ENCODE results near the gene CREB5.

The CREB5 gene

GRCh38 chr7:28371846-28372245 is 40.5 kb upstream of the CREB5 start:
- no peak overlapping the region for H4K8ac ChIP-seq (ENCODE audit: low read length)

GRCh38 chr7:28373990-28374389 is 38.3 kb upstream of the CREB5 start:
- H2AFZ ChIP-seq (ENCODE audit: low read depth, low read length), result no peak overlapping the region
- no peaks in the 10 kb centered on the region for H3K9me3 ChIP-seq (ENCODE audit: control insufficient read depth, low read length)
- no peak overlapping the region for H3K4me3 ChIP-seq (ENCODE audit: insufficient read depth in 1 of 2, low read depth in 1 of 2, low read length in 2 of 2)
- no peak overlapping the region for H3K4ac ChIP-seq (ENCODE audit: low read depth in 1 of 2, low read length in 2 of 2)
- DNase-seq, result no peak
- no peaks in the 10 kb centered on the region for H3K79me1 ChIP-seq (replicated peaks; ENCODE audit: low read length, poor library complexity, severe bottlenecking)
- no peak overlapping the region for H4K91ac ChIP-seq (ENCODE audit: low read length)
- no peak overlapping the region for H3K18ac ChIP-seq (ENCODE audit: low read depth in 1 of 2, low read length in 2 of 2)
- H2BK15ac ChIP-seq (ENCODE audit: low read depth, poor library complexity, severe bottlenecking), result no peak overlapping the region
- H3K27me3 ChIP-seq (ENCODE audit: control insufficient read depth in 1 of 2, insufficient read depth in 1 of 2, low read length in 2 of 2), result no peaks in the 10 kb centered on the region
- no peaks in the 10 kb centered on the region for H3K36me3 ChIP-seq (ENCODE audit: control insufficient read depth in 1 of 2, insufficient read depth in 2 of 2, low read depth in 1 of 2, low read length in 2 of 2)
- no peak overlapping the region for H2BK12ac ChIP-seq (ENCODE audit: low read length in 2 of 2)
- no peak overlapping the region for H3K4me2 ChIP-seq (ENCODE audit: low read length, poor library complexity, severe bottlenecking)
- H2AK5ac ChIP-seq (ENCODE audit: low read length, severe bottlenecking), result no peak overlapping the region
- no peak overlapping the region for H3K27ac ChIP-seq (ENCODE audit: low read length, poor library complexity, severe bottlenecking)
- H3K9ac ChIP-seq (ENCODE audit: low read length), result no peak overlapping the region
- no peak overlapping the region for H4K8ac ChIP-seq (ENCODE audit: low read length)
- no peaks in the 10 kb centered on the region for H3K4me1 ChIP-seq (ENCODE audit: control insufficient read depth, insufficient read depth, low read depth, low read length)
- no peak overlapping the region for H2BK5ac ChIP-seq (ENCODE audit: low read depth, low read length, poor library complexity, severe bottlenecking)
- 100% methylated on average over 1 of the region's 3 CpGs for whole genome bisulfite sequencing
- H2BK120ac ChIP-seq (ENCODE audit: low read depth, low read length), result no peak overlapping the region
- no peak overlapping the region for H3K14ac ChIP-seq (ENCODE audit: low read length in 2 of 2)
- H3K23ac ChIP-seq (ENCODE audit: low read length in 2 of 2), result no peak overlapping the region

More at GRCh38 chr7:28371846-28372245, 40.5 kb upstream of the CREB5 start:
- H3K36me3 ChIP-seq (ENCODE audit: control insufficient read depth in 1 of 2, insufficient read depth in 2 of 2, low read depth in 1 of 2, low read length in 2 of 2), result no peaks in the 10 kb centered on the region
- no peaks in the 10 kb centered on the region for H3K79me1 ChIP-seq (replicated peaks; ENCODE audit: low read length, poor library complexity, severe bottlenecking)
- H3K4me2 ChIP-seq (ENCODE audit: low read length, poor library complexity, severe bottlenecking), result no peak overlapping the region
- H3K18ac ChIP-seq (ENCODE audit: low read depth in 1 of 2, low read length in 2 of 2), result no peak overlapping the region
- H2BK5ac ChIP-seq (ENCODE audit: low read depth, low read length, poor library complexity, severe bottlenecking), result no peak overlapping the region
- H3K14ac ChIP-seq (ENCODE audit: low read length in 2 of 2), result no peak overlapping the region
- no peak overlapping the region for H3K4ac ChIP-seq (ENCODE audit: low read depth in 1 of 2, low read length in 2 of 2)
- H3K9me3 ChIP-seq (ENCODE audit: control insufficient read depth, low read length), result no peaks in the 10 kb centered on the region
- no peak for DNase-seq
- H3K23ac ChIP-seq (ENCODE audit: low read length in 2 of 2), result no peak overlapping the region
- H3K4me1 ChIP-seq (ENCODE audit: control insufficient read depth, insufficient read depth, low read depth, low read length), result no peaks in the 10 kb centered on the region
- no peaks in the 10 kb centered on the region for H3K27me3 ChIP-seq (ENCODE audit: control insufficient read depth in 1 of 2, insufficient read depth in 1 of 2, low read length in 2 of 2)
- no peak overlapping the region for H3K9ac ChIP-seq (ENCODE audit: low read length)
- no peak overlapping the region for H2AK5ac ChIP-seq (ENCODE audit: low read length, severe bottlenecking)
- H4K91ac ChIP-seq (ENCODE audit: low read length), result no peak overlapping the region
- no peak overlapping the region for H2AFZ ChIP-seq (ENCODE audit: low read depth, low read length)
- no peak overlapping the region for H3K4me3 ChIP-seq (ENCODE audit: insufficient read depth in 1 of 2, low read depth in 1 of 2, low read length in 2 of 2)
- no peak overlapping the region for H2BK120ac ChIP-seq (ENCODE audit: low read depth, low read length)
- no peak overlapping the region for H3K27ac ChIP-seq (ENCODE audit: low read length, poor library complexity, severe bottlenecking)
- WGBS, result 80% methylated on average over 7 of the region's 7 CpGs
- H2BK15ac ChIP-seq (ENCODE audit: low read depth, poor library complexity, severe bottlenecking), result no peak overlapping the region
- H2BK12ac ChIP-seq (ENCODE audit: low read length in 2 of 2), result no peak overlapping the region

- Histone ChIP-seq H3K23ac (ENCODE audit: low read length in 2 of 2) (no peak overlapping the region), H3K4me1 (ENCODE audit: control insufficient read depth, insufficient read depth, low read depth, low read length) (no peaks in the 10 kb centered on the region), H2BK120ac (ENCODE audit: low read depth, low read length) (no peak overlapping the region), H3K9ac (ENCODE audit: low read length) (no peak overlapping the region), H2AFZ (ENCODE audit: low read depth, low read length) (no peak overlapping the region), H3K4ac (ENCODE audit: low read depth in 1 of 2, low read length in 2 of 2) (no peak overlapping the region), H3K4me2 (ENCODE audit: low read length, poor library complexity, severe bottlenecking) (no peak overlapping the region), H3K18ac (ENCODE audit: low read depth in 1 of 2, low read length in 2 of 2) (no peak overlapping the region), H3K79me1 (replicated peaks; ENCODE audit: low read length, poor library complexity, severe bottlenecking) (no peaks in the 10 kb centered on the region), H3K27me3 (ENCODE audit: control insufficient read depth in 1 of 2, insufficient read depth in 1 of 2, low read length in 2 of 2) (no peaks in the 10 kb centered on the region), H2BK15ac (ENCODE audit: low read depth, poor library complexity, severe bottlenecking) (no peak overlapping the region), H2BK12ac (ENCODE audit: low read length in 2 of 2) (no peak overlapping the region), H4K91ac (ENCODE audit: low read length) (no peak overlapping the region), H4K8ac (ENCODE audit: low read length) (no peak overlapping the region), H3K9me3 (ENCODE audit: control insufficient read depth, low read length) (no peaks in the 10 kb centered on the region), H3K36me3 (ENCODE audit: control insufficient read depth in 1 of 2, insufficient read depth in 2 of 2, low read depth in 1 of 2, low read length in 2 of 2) (no peaks in the 10 kb centered on the region), H2BK5ac (ENCODE audit: low read depth, low read length, poor library complexity, severe bottlenecking) (no peak overlapping the region), H3K27ac (ENCODE audit: low read length, poor library complexity, severe bottlenecking) (no peak overlapping the region), H2AK5ac (ENCODE audit: low read length, severe bottlenecking) (no peak overlapping the region), H3K4me3 (ENCODE audit: insufficient read depth in 1 of 2, low read depth in 1 of 2, low read length in 2 of 2) (no peak overlapping the region), H3K14ac (ENCODE audit: low read length in 2 of 2) (no peak overlapping the region)
- WGBS, result 80% methylated on average over 1 of the region's 1 CpG
- DNase-seq, result no peak
Observed at GRCh38 chr7:28375729-28376128, 36.6 kb upstream of the CREB5 start.

GRCh38 chr7:28376634-28377033 is 35.7 kb upstream of the CREB5 start:
- no peak overlapping the region for H3K4ac ChIP-seq (ENCODE audit: low read depth in 1 of 2, low read length in 2 of 2)
- no peak overlapping the region for H2AFZ ChIP-seq (ENCODE audit: low read depth, low read length)
- DNase-seq, result no peak
- H3K9me3 ChIP-seq (ENCODE audit: control insufficient read depth, low read length), result no peaks in the 10 kb centered on the region
- H2AK5ac ChIP-seq (ENCODE audit: low read length, severe bottlenecking), result no peak overlapping the region
- H2BK5ac ChIP-seq (ENCODE audit: low read depth, low read length, poor library complexity, severe bottlenecking), result no peak overlapping the region
- H3K79me1 ChIP-seq (replicated peaks; ENCODE audit: low read length, poor library complexity, severe bottlenecking), result no peaks in the 10 kb centered on the region
- no peak overlapping the region for H3K27ac ChIP-seq (ENCODE audit: low read length, poor library complexity, severe bottlenecking)
- no peak overlapping the region for H3K9ac ChIP-seq (ENCODE audit: low read length)
- no peak overlapping the region for H2BK15ac ChIP-seq (ENCODE audit: low read depth, poor library complexity, severe bottlenecking)
- no peak overlapping the region for H4K91ac ChIP-seq (ENCODE audit: low read length)
- no peaks in the 10 kb centered on the region for H3K36me3 ChIP-seq (ENCODE audit: control insufficient read depth in 1 of 2, insufficient read depth in 2 of 2, low read depth in 1 of 2, low read length in 2 of 2)
- no peak overlapping the region for H3K4me3 ChIP-seq (ENCODE audit: insufficient read depth in 1 of 2, low read depth in 1 of 2, low read length in 2 of 2)
- no peak overlapping the region for H3K23ac ChIP-seq (ENCODE audit: low read length in 2 of 2)
- no peak overlapping the region for H3K14ac ChIP-seq (ENCODE audit: low read length in 2 of 2)
- H3K4me2 ChIP-seq (ENCODE audit: low read length, poor library complexity, severe bottlenecking), result no peak overlapping the region
- H3K18ac ChIP-seq (ENCODE audit: low read depth in 1 of 2, low read length in 2 of 2), result no peak overlapping the region
- H3K4me1 ChIP-seq (ENCODE audit: control insufficient read depth, insufficient read depth, low read depth, low read length), result no peaks in the 10 kb centered on the region
- H4K8ac ChIP-seq (ENCODE audit: low read length), result no peak overlapping the region
- 95% methylated on average over 2 of the region's 2 CpGs for WGBS
- H2BK120ac ChIP-seq (ENCODE audit: low read depth, low read length), result no peak overlapping the region
- no peak overlapping the region for H2BK12ac ChIP-seq (ENCODE audit: low read length in 2 of 2)
- no peaks in the 10 kb centered on the region for H3K27me3 ChIP-seq (ENCODE audit: control insufficient read depth in 1 of 2, insufficient read depth in 1 of 2, low read length in 2 of 2)

All from mesenchymal stem cell (in vitro differentiated cells and primary cell).